Left ventricle myocardium inferior (tissue), 1 donor: ENCODE data around the gene HES7. TPM values are rescaled to one million over a fixed set of nuclear protein-coding genes. Genes with fewer than 3 reads are reported as not detected.
A peak's percentile ranks its signal among the peaks of the same experiment; 100 is the strongest.
"Not testable (repeated sequence)": the region's sequence is repeated elsewhere in the genome, so short reads cannot be mapped to it uniquely, and the experiment has no call there.

Source experiments
- DNase-seq: peaks from one replicate; pipeline ENCODE4 v3.0.0-alpha.2; 2020
- H3K27ac ChIP-seq: fragments of 200-600 bp; replicated peaks from 2 replicates; pipeline ENCODE4 v1.8.0; 2021
- H3K27me3 ChIP-seq: fragments of 200-600 bp; 2 replicates; pipeline ENCODE4 v1.8.0; 2021; ENCODE audit warnings: low read depth
- H3K36me3 ChIP-seq: fragments of 200-600 bp; 2 replicates; pipeline ENCODE4 v1.8.0; 2021
- H3K4me1 ChIP-seq: fragments of 200-600 bp; 2 replicates; pipeline ENCODE4 v1.8.0; 2021
- H3K4me3 ChIP-seq: fragments of 200-600 bp; 2 replicates; pipeline ENCODE4 v1.8.0; 2021; ENCODE audit warnings: mild to moderate bottlenecking, moderate library complexity
- H3K9me3 ChIP-seq: fragments of 200-600 bp; replicated peaks from 2 replicates; pipeline ENCODE4 v1.8.0; 2021
- CTCF ChIP-seq: fragments of 200-600 bp; IDR thresholded peaks from 2 replicates; pipeline ENCODE4 v1.8.0; 2021; ENCODE audit warnings: antibody characterized with exemption, mild to moderate bottlenecking, borderline replicate concordance
- intact Hi-C: fragments of 100-400 bp; cut with micrococcal nuclease; formaldehyde crosslinking; loops from one replicate; pipeline ENCODE4 v1.11.0; 2022
- total RNA-seq: library from RNA; stranded (reverse); fragmentation: NEBNext Ultra II Directional; extraction: Animal tissue kit (Norgen Biotek cat#: 25700); gene quantifications from one replicate; pipeline ENCODE4 v1.2.1, GENCODE V29; 2021
- donor health status: DM: no; HTN: yes; CAD: no; lungs with severe emphysema.

The HES7 gene
- total RNA-seq, 1 donor from 2014 or later, result not detected

- intact Hi-C loops, result no loop called here
- no peak overlapping the region for H3K27ac ChIP-seq
- H3K27me3 ChIP-seq, result peaks cover 74% of the 10 kb centered on the region
- no peaks in the 10 kb centered on the region for H3K36me3 ChIP-seq
- no peaks in the 10 kb centered on the region for H3K9me3 ChIP-seq
- no peak for DNase-seq
- no peak for TF ChIP-seq CTCF
- H3K4me3 ChIP-seq, result peak overlapping the region; percentile 36
- H3K4me1 ChIP-seq, result peaks cover 16% of the 10 kb centered on the region
Measured at GRCh38 chr17:8110456-8110804, 13.5 kb downstream of the HES7 start.

- no peaks in the 10 kb centered on the region for H3K36me3 ChIP-seq
- peak overlapping the region; percentile 36 for H3K4me3 ChIP-seq
- intact Hi-C loops, result no loop called here
- TF ChIP-seq CTCF, result peak; percentile 83
- H3K27ac ChIP-seq, result no peak overlapping the region
- no peaks in the 10 kb centered on the region for H3K9me3 ChIP-seq
- H3K27me3 ChIP-seq, result peaks cover 68% of the 10 kb centered on the region
- H3K4me1 ChIP-seq, result peaks cover 16% of the 10 kb centered on the region
- DNase-seq, result peak; percentile 45
Measured at GRCh38 chr17:8109661-8110455, 14.0 kb downstream of the HES7 start.

GRCh38 chr17:8108972-8109660, 14.8 kb downstream of the HES7 start:
- H3K36me3 ChIP-seq, result no peaks in the 10 kb centered on the region
- H3K4me1 ChIP-seq, result peaks cover 16% of the 10 kb centered on the region
- DNase-seq, result no peak
- H3K9me3 ChIP-seq, result no peaks in the 10 kb centered on the region
- H3K27me3 ChIP-seq, result peaks cover 61% of the 10 kb centered on the region
- no peak overlapping the region for H3K27ac ChIP-seq
- TF ChIP-seq CTCF, result no peak
- intact Hi-C loops, result no loop called here
- H3K4me3 ChIP-seq, result no peak overlapping the region

GRCh38 chr17:8106980-8107379, 16.9 kb downstream of the HES7 start:
- H3K27ac ChIP-seq, DNase-seq, intact Hi-C loops, H3K9me3 ChIP-seq, H3K36me3 ChIP-seq, H3K4me3 ChIP-seq: not testable (repeated sequence)
- Histone ChIP-seq H3K27me3 (peaks cover 39% of the 10 kb centered on the region), H3K4me1 (peaks cover 16% of the 10 kb centered on the region)

- no peak for TF ChIP-seq CTCF
- no peak overlapping the region for H3K4me3 ChIP-seq
- DNase-seq, result no peak
- no peaks in the 10 kb centered on the region for H3K9me3 ChIP-seq
- peaks cover 29% of the 10 kb centered on the region for H3K27me3 ChIP-seq
- no peaks in the 10 kb centered on the region for H3K36me3 ChIP-seq
- peaks cover 16% of the 10 kb centered on the region for H3K4me1 ChIP-seq
- H3K27ac ChIP-seq, result no peak overlapping the region
- intact Hi-C loops, result no loop called here
Measured at GRCh38 chr17:8105957-8106398, 17.9 kb downstream of the HES7 start.

- intact Hi-C loops, result no loop called here
- peaks cover 19% of the 10 kb centered on the region for H3K27me3 ChIP-seq
- TF ChIP-seq CTCF, result no peak
- no peak for DNase-seq
- no peaks in the 10 kb centered on the region for H3K9me3 ChIP-seq
- H3K27ac ChIP-seq, result no peak overlapping the region
- peaks cover 11% of the 10 kb centered on the region for H3K4me1 ChIP-seq
- no peaks in the 10 kb centered on the region for H3K36me3 ChIP-seq
- H3K4me3 ChIP-seq, result no peak overlapping the region
Measured at GRCh38 chr17:8104911-8105310, 19.0 kb downstream of the HES7 start.
